B cell (primary cell): ENCODE measurements around the gene CTSH. TPM values are rescaled to one million over a fixed set of nuclear protein-coding genes. Genes with fewer than 3 reads are reported as not detected.
A peak's percentile ranks its signal among the peaks of the same experiment; 100 is the strongest.

Experiments
- ATAC-seq: fragments of 200-7000 bp; cut with Tn5 transposase; one replicate; pipeline ENCODE4 v1.10.0; 2021; ENCODE audit warnings: low read depth, mild to moderate bottlenecking, moderate number of reproducible peaks, moderate library complexity
- CTCF ChIA-PET: fragments of 350-600 bp; sonication (Branson Sonifier 250); formaldehyde crosslinking; loops from one replicate; lab custom pipeline; 2021; ENCODE audit warnings: antibody characterized with exemption, inconsistent platforms; lab: Charles Lee
- POLR2A ChIA-PET: fragments of 350-600 bp; sonication (Branson Sonifier 250); formaldehyde crosslinking; loops from one replicate; lab custom pipeline; 2021; ENCODE audit warnings: antibody characterized with exemption; lab: Charles Lee
- DNase-seq: peaks from one replicate; pipeline ENCODE4 v3.0.0; 2013
- H2AFZ ChIP-seq: 2 replicates; pipeline ENCODE4 v1.6.1; 2012; ENCODE audit warnings: mild to moderate bottlenecking, low read depth, low read length; ENCODE audit not compliant: insufficient read depth, poor library complexity, severe bottlenecking
- H3K27ac ChIP-seq, 2 donors: 1 replicate in 1 of 2; 2 replicates in 1 of 2; pipeline ENCODE4 v1.5.1; 2012 to 2013; ENCODE audit warnings: low read length in 2 of 2, mild to moderate bottlenecking in 2 of 2, moderate library complexity in 1 of 2
- H3K27me3 ChIP-seq, 4 experiments: fragments of 200-600 bp in 1 of 4; sonication (generic) in 1 of 4; replicated peaks in 1 of 4; 1 replicate in 2 of 4; 2 replicates in 2 of 4; pipeline versions ENCODE4 v1.6.1 to v1.7.0; 2013 to 2016; ENCODE audit warnings: low read length in 3 of 4, mild to moderate bottlenecking in 2 of 4, mixed read lengths in 1 of 4, moderate library complexity in 1 of 4; ENCODE audit not compliant: insufficient read depth in 4 of 4, control insufficient read depth in 3 of 4; ENCODE audit errors: control extremely low read depth in 1 of 4
- H3K36me3 ChIP-seq, 2 experiments: replicated peaks in 1 of 2; 1 replicate in 1 of 2; 2 replicates in 1 of 2; pipeline versions ENCODE4 v1.6.1 to v1.7.1; 2013; ENCODE audit warnings: low read length in 1 of 2; ENCODE audit not compliant: insufficient read depth in 2 of 2, control insufficient read depth in 1 of 2; ENCODE audit errors: control extremely low read depth in 1 of 2, extremely low read depth in 1 of 2
- H3K4me1 ChIP-seq, 2 donors: fragments of 200-600 bp in 1 of 2; sonication (generic) in 1 of 2; 1 replicate in 1 of 2; 2 replicates in 1 of 2; pipeline versions ENCODE4 v1.5.1 to v1.6.1; 2013 to 2017; ENCODE audit warnings: low read length in 2 of 2; ENCODE audit not compliant: control insufficient read depth in 2 of 2, insufficient read depth in 2 of 2
- H3K4me2 ChIP-seq: replicated peaks from 2 replicates; pipeline ENCODE3; 2012; ENCODE audit warnings: mild to moderate bottlenecking, low read depth, low read length; ENCODE audit not compliant: poor library complexity, severe bottlenecking
- H3K4me3 ChIP-seq, 5 experiments: fragments of 200-600 bp in 1 of 5; sonication (generic) in 1 of 5; 1 replicate in 3 of 5; 2 replicates in 2 of 5; pipeline versions ENCODE4 v1.5.1 to v1.7.0; 2011 to 2016; ENCODE audit warnings: low read length in 4 of 5, mild to moderate bottlenecking in 4 of 5, low read depth in 2 of 5, control low read depth in 1 of 5, moderate library complexity in 1 of 5; ENCODE audit not compliant: insufficient read depth in 1 of 5; ENCODE audit errors: control extremely low read depth in 1 of 5, extremely low read depth in 1 of 5
- H3K79me2 ChIP-seq: fragments of 200-600 bp; sonication (generic); one replicate; pipeline ENCODE4 v1.6.0; 2016; ENCODE audit warnings: low read length; ENCODE audit not compliant: control insufficient read depth, insufficient read depth
- H3K9ac ChIP-seq: fragments of 200-600 bp; sonication (generic); 2 replicates; pipeline ENCODE4 v1.6.1; 2017; ENCODE audit warnings: mild to moderate bottlenecking, low read length, moderate library complexity
- H3K9me3 ChIP-seq, 3 donors: one replicate each; pipeline versions ENCODE4 v1.6.1 to v1.7.1; 2013; ENCODE audit warnings: low read length in 2 of 3; ENCODE audit not compliant: control insufficient read depth in 2 of 3, insufficient read depth in 1 of 3; ENCODE audit errors: control extremely low read depth in 1 of 3
- H4K20me1 ChIP-seq: 2 replicates; pipeline ENCODE4 v1.6.0; 2012; ENCODE audit warnings: mild to moderate bottlenecking, low read length; ENCODE audit not compliant: insufficient read depth, control insufficient read depth, poor library complexity, severe bottlenecking
- H3K27ac Mint-ChIP-seq: one replicate; pipeline ENCODE4 v1.8.0; 2021; ENCODE audit warnings: mixed read lengths
- H3K27me3 Mint-ChIP-seq: one replicate; pipeline ENCODE4 v1.8.0; 2021; ENCODE audit warnings: mixed read lengths
- H3K4me1 Mint-ChIP-seq: one replicate; pipeline ENCODE4 v1.8.0; 2021; ENCODE audit warnings: mixed read lengths
- H3K4me3 Mint-ChIP-seq: one replicate; pipeline ENCODE4 v1.8.0; 2021; ENCODE audit warnings: mixed read lengths
- H3K9me3 Mint-ChIP-seq: one replicate; pipeline ENCODE4 v1.8.0; 2022; ENCODE audit warnings: mixed read lengths; ENCODE audit not compliant: insufficient read depth
- CTCF ChIP-seq: fragments of 200-600 bp; IDR thresholded peaks from one replicate; pipeline ENCODE4 v1.8.0; 2022; ENCODE audit warnings: antibody characterized with exemption, mild to moderate bottlenecking
- EZH2 ChIP-seq: IDR thresholded peaks from 2 replicates; pipeline ENCODE4 v1.6.1; 2012; ENCODE audit warnings: borderline replicate concordance, low read depth, mild to moderate bottlenecking, moderate library complexity, low read length; ENCODE audit not compliant: insufficient read depth, poor library complexity, severe bottlenecking
- WGBS: methylation state at CpG from one replicate; pipeline ENCODE4 v1.1.5; 2013; ENCODE audit warnings: missing lambda C conversion rate; ENCODE audit not compliant: insufficient coverage; 5-methylcytosine and 5-hydroxymethylcytosine counted together
- intact Hi-C: fragments of 100-400 bp; cut with micrococcal nuclease; formaldehyde crosslinking; loops from one replicate; pipeline ENCODE4 v1.10.0; 2022
- polyA plus RNA-seq: library from polyadenylated mRNA; depleted of rRNA; stranded (reverse); fragments of >200 nt; gene quantifications from 2 replicates; pipeline ENCODE4 v1.2.3, GENCODE V29; 2012
- total RNA-seq, 2 donors: library from RNA; stranded (reverse); fragments of 120-200 nt in 1 of 2; gene quantifications; 1 replicate in 1 of 2; 2 replicates in 1 of 2; pipeline versions ENCODE4 v1.2.3 to v1.2.4, GENCODE V29; 2013 to 2022

Gene CTSH
- total and polyA plus RNA-seq, 2 donors (not counting 1 experiment from before 2014, with no cell fraction given) = 399 to 441 TPM

DNA sequence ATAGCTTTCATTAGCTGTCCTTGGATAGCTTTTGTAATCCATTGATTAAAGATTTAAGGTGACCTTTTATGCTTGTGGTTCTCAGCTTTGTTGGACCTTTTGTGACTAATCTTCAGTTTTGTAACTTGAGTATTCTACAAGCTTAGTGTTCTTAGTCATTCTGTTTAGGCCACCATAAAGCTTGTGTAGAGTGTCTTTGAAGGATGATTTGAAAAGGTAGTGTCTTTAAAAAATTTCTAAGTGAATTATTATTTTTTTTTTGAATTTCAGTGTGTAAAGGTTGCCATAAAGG lies 64.7 kb downstream of the CTSH start:
- intact Hi-C loops = no loop called here
- Mint-ChIP-seq H3K9me3 (no peaks in the 10 kb centered on the region), H3K27me3 (no peaks in the 10 kb centered on the region), H3K27ac (no peak overlapping the region), H3K4me1 (peaks cover 60% of the 10 kb centered on the region), H3K4me3 (no peak overlapping the region)
- no peak for ATAC-seq
- H2AFZ ChIP-seq = no peak overlapping the region
- peaks cover 6 to 48% of the 10 kb centered on the region in 2 experiments for H3K36me3 ChIP-seq
- no peak overlapping the region for H3K4me3 ChIP-seq
- no peaks in the 10 kb centered on the region for H3K27me3 ChIP-seq
- no peak overlapping the region for H3K9ac ChIP-seq
- H3K4me1 ChIP-seq = peaks cover 34 to 39% of the 10 kb centered on the region in 2 donors
- CTCF ChIA-PET = interaction anchor here (0.6 to 1.5 kb wide), 6 partner anchors 11 to 305 kb away, joined by 3 to 9 read pairs (median 4); no protein-coding TSS in a partner anchor
- H4K20me1 ChIP-seq = peaks cover 100% of the 10 kb centered on the region
- no peak for DNase-seq
- no peaks in the 10 kb centered on the region for H3K9me3 ChIP-seq
- no peak overlapping the region for H3K4me2 ChIP-seq
- POLR2A ChIA-PET = interaction anchor here (1.2 kb wide), 1 partner anchor 31 kb away, joined by 3 read pairs; no protein-coding TSS in a partner anchor
- H3K27ac ChIP-seq = no peak overlapping the region
- TF ChIP-seq CTCF = no peak
- TF ChIP-seq EZH2 = no peak
- peaks cover 100% of the 10 kb centered on the region for H3K79me2 ChIP-seq

DNA sequence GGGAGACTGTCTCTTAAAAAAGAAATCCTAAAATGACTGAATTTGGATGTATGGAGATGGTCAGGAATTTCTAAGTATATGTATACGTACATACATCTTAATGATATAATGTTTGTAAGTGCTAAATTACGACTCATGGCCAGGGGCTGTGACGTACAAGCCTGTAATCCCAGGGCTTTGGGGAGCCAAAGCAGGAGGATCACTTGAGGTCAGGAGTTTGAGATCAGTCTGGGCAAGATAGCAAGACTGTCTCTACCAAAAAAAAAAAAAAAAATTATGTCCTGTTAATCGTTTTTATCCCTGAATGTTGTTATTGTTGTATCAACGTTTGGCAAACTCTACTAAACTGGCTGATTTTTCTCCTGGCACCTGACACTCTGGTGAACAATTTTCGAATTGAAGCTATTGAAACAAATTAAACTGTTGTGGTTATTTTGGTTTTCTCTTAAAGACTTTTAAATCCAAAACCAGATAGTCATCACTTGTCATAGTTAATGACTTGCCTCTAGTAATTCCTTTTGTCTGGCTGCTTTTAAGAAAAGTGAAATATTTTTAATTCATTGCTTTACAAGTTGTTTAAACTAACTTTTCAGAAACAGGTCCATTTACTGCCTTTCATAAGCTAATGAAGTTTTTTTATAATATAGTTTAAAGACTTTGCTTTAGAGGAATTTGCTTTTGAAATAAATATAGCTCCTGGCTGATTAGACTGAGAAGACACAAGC lies 65.2 kb downstream of the CTSH start:
- H4K20me1 ChIP-seq = peaks cover 100% of the 10 kb centered on the region
- no peak overlapping the region for H3K27ac Mint-ChIP-seq
- DNase-seq (no peak), ATAC-seq (no peak)
- H3K27me3 ChIP-seq = no peaks in the 10 kb centered on the region
- H3K27me3 Mint-ChIP-seq = no peaks in the 10 kb centered on the region
- H3K4me1 Mint-ChIP-seq = peaks cover 62% of the 10 kb centered on the region
- no CpG with 5 or more reads among the region's 6 CpGs for WGBS
- intact Hi-C loops = loop anchor here (10.0 kb wide), 1 partner anchor 435 kb away; the partner anchor contains the start of gene TMED3
- H3K4me3 Mint-ChIP-seq = no peak overlapping the region
- peaks cover 6 to 44% of the 10 kb centered on the region in 2 experiments for H3K36me3 ChIP-seq
- H3K9me3 Mint-ChIP-seq = no peaks in the 10 kb centered on the region
- H3K79me2 ChIP-seq = peaks cover 100% of the 10 kb centered on the region
- H3K27ac ChIP-seq = peak overlapping the region in 1 of 2 donors; percentile 37
- ChIA-PET CTCF (interaction anchor here (0.6 to 1.5 kb wide), 6 partner anchors 12 to 305 kb away, joined by 3 to 9 read pairs (median 4); no protein-coding TSS in a partner anchor), POLR2A (interaction anchor here (1.2 kb wide), 1 partner anchor 31 kb away, joined by 3 read pairs; no protein-coding TSS in a partner anchor)
- no peak overlapping the region for H3K4me2 ChIP-seq
- TF ChIP-seq CTCF (no peak), EZH2 (no peak)
- H2AFZ ChIP-seq = no peak overlapping the region
- H3K4me1 ChIP-seq = peaks cover 39 to 44% of the 10 kb centered on the region in 2 donors
- H3K9me3 ChIP-seq = no peaks in the 10 kb centered on the region
- H3K9ac ChIP-seq = no peak overlapping the region
- no peak overlapping the region for H3K4me3 ChIP-seq
